Inferior parietal cortex (tissue), 1 donor: ENCODE results near the gene LRIT2.
"Not testable (repeated sequence)": the region's sequence is repeated elsewhere in the genome, so short reads cannot be mapped to it uniquely, and the experiment has no call there.

ENCODE experiments used
- DNase-seq: peaks from one replicate; pipeline ENCODE4 v3.0.0-alpha.2; 2016; ENCODE audit errors: extremely low spot score

The LRIT2 gene

DNA sequence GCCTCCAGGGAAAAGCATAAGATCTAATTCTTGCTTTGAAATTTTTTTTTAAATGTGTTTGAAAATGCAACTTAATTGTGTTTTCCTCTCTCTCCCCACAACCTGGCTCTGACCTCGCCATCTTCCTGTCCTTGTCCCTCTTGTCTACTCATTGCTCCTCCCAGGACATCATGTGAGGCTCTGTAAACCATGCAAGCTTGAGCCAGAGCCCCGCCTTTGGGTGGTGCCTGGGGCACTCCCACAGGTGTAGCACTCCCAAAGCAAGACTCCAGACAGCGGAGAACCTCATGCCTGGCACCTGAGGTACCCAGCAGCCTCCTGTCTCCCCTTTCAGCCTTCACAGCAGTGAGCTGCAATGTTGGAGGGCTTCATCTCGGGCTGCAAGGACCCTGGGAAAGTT is 40.8 kb downstream of the LRIT2 start:
- no peak for DNase-seq

DNA sequence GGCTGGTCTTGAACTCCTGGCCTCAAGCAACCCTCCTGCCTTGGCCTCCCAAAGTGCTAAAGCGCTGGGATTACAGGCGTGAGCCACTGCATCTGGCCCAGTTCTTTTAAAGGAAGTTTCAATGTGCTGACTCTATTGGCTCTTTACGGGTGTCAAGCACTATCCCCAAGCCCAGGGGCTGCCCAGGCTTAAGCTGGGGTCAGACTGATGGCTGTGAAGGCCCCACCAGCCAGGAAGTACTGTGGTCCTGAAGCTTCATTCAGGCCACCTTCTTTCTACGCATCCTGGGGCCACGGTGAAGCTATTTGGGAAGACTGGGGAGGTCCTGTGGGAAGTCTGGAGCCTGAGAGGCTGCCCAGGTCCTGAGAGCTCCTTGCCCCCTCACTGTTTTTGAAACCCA is 43.7 kb downstream of the LRIT2 start:
- no peak for DNase-seq

GRCh38 chr10:84180386-84180785 is 45.0 kb downstream of the LRIT2 start:
- not testable (repeated sequence) for DNase-seq

DNA sequence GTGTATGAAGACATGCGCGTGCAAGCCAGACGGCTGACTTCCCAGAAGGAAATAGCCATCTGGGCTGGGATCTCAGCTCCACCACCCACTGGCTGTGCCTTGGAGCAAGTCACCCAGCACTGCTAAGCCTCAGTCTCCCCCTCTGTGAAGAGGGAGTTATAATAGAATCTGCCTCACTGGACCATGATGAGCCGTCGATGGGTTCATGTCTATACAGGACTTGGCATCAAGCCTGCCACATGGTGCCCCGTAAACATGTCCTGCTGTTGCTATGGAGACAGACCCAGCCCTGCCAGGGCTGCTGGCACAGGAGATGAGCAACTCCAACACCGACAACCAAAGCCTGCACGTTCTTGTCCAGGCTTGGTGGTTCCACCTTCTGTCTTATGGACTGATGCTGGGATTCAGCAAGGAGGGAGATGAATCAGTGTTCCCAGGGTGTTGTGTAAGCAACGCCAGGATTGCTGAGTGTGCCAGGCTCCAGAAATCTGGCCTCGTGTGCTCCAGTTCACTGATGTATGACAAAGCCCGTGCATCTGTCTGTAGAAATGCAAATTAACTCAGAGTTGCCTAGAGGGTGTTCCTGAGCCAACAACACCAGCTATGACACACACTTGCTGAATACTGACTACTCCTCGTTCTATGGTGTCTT is 46.2 kb downstream of the LRIT2 start:
- DNase-seq: peak; percentile 59

DNA sequence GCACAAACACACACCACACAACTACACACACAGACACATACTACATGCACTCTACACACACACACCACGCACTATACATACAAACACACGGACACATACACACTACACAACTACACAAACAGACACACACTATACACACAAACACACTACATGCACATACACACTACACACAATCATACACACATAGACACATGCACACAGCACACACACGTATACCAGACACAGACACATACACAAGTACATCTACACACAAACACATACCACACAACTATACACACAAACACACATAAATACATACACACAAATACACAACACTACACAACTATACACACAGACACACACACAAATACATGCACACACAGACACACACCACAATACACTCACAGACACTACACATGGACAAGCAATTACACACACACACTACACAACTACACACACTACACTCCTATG is 47.2 kb downstream of the LRIT2 start:
- DNase-seq: no peak

DNA sequence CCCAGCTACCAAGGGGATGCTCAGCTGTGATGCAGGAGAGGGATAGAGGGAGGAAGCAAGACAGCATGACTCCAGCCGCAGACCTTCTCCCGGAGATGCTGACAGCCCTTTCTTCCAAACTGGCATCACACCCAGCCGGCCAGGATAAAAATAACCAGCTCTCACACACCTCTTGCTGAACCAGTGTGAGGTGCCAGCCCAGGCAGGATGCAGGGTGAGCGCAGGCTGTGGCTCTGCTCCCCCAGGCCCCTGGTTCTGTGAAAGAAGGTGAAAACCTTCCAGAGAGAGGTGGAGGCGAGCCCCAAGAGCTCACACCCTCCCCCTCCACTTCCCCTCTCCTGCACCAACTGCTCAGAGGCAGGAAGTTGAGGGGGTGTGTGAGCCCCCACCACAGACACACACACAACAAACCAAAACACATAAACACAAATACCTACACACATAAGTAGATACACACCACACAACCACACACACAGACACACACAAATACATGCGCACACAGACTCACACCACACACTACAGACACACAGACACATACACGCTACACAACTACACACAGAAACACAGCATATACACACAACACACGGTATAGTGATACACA is 47.7 kb downstream of the LRIT2 start:
- DNase-seq: no peak

- DNase-seq: no peak
These were observed 48.4 kb downstream of the LRIT2 start for GRCh38 chr10:84176836-84177474.

DNA sequence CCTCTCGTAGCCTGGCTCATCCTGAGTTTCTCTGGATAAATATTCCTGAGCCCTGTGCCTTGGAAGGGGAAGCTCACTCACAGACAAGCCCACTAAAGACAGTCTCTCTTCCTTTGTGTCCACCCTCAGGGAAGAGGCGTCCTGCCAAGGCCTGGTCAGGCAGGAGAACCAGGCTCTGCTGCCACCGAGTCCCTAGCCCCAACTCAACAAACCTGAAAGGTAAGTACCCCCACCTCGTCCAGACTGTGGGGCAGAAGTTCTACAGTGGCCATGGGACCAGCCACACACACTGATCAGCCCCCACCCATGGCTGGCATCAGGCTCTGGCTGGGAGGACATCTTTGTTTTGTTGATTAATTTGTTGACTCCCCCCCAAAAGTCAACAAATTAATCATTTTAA is 49.0 kb downstream of the LRIT2 start:
- no peak for DNase-seq

GRCh38 chr10:84175436-84175835 is 49.9 kb downstream of the LRIT2 start:
- no peak for DNase-seq

DNA sequence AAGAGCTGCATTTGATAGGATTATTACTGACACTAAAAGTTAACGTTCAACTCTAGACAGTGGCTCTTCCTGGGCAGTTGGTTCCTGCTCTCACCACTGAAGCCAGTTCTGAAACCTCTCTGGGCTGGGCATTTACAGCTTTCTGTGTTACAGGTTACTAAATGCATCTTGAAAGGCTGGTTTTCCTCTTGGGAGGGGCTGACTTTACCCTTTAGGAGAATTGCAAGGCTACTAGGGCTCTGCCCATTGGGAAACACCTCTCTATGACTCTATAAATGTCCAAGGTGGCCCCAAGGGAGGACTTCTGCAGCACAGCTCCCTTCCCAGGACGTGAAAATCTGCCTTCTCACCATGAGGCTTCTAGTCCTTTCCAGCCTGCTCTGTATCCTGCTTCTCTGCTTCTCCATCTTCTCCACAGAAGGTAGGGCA is 51.8 kb downstream of the LRIT2 start, which contains the start of gene GPR15LG:
TSS of gene GPR15LG (plus strand) at position 301 of the 429 bp plus-strand sequence. CDS start at position 352, 51 bp downstream.
- DNase-seq: no peak

- DNase-seq: no peak
These were observed 52.6 kb downstream of the LRIT2 start for GRCh38 chr10:84172467-84173356.

DNA sequence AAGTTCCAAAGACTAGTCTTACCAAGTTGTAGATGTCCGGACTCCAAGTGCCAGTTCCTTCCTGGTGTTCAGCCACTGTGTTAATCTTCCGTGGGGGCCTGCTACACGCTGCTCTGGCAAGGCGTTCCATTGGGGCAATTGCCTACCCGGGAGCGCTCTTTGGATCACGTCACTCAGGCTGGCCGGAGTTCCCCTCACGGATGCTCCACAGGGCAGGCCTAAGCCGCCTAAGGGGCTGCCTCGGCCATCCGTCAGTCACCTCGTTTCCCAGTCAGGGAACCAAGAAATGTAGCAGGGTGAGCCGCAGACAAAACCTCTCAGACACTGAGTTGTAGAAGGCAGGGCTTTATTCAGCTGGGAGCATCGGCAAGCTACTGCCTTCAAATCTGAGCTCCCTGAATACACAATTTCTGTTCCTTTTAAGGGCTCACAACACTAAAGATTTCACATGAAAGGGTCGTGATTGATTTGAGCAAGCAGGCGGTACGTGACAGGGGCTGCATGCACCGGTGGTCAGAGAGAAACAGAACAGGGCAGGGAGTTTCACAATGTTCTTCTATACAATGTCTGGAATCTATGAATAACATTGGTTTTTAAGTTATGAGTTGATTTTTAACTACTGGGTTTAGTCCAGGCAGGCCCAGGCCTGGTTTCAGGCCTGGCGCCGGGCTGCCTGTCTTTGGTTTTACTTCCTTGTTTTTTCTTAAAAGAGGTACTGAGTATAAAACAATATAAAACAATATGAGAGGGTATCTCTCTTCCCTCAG is 53.5 kb downstream of the LRIT2 start:
- not testable (repeated sequence) for DNase-seq

DNA sequence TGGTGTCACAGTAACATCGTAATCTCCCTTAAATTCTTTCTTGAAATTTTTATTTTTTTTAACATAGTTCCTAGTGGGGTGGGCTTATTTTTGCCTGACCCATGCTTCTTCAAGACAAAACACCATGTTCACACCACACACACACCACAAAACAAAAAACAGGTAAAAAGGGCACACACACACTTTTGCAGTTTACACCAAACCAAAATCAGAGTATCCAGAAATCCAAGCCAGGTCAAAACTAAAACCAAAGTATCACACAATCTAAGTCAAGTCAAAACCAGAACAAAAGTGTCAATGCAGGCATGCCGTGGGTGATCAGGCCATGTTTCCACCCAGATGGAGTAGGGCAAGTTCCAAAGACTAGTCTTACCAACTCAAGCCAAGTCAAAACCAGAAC is 54.1 kb downstream of the LRIT2 start:
- not testable (repeated sequence) for DNase-seq
